ENCODE data around the gene RERG. TPM values are rescaled to one million over a fixed set of nuclear protein-coding genes. Genes with fewer than 3 reads are reported as not detected.
A peak's percentile ranks its signal among the peaks of the same experiment; 100 is the strongest.
"Not testable (repeated sequence)": the region's sequence is repeated elsewhere in the genome, so short reads cannot be mapped to it uniquely, and the experiment has no call there.

RERG gene
- total RNA-seq, 1 experiment from 2014 or later, result not detected

DNA sequence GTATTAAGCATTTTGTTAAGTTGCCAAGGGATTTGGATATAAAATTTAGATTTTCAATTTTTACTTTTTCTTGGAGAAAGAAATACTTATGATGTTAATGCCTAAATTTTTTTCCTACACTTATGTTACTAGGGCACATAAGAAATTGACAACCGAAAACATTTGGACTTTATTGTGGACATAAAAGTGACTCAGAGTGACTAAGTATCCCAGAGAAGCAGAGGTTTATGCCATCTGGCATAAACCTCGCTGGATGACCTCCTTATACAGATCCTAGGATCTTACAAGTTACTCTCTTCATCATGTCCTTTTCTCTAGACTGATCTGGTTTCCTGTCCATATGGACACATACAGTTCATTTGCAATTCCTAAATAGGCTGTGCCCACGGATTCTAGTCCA is 89.8 kb downstream of the RERG start:
- peak; percentile 65 for DNase-seq

DNA sequence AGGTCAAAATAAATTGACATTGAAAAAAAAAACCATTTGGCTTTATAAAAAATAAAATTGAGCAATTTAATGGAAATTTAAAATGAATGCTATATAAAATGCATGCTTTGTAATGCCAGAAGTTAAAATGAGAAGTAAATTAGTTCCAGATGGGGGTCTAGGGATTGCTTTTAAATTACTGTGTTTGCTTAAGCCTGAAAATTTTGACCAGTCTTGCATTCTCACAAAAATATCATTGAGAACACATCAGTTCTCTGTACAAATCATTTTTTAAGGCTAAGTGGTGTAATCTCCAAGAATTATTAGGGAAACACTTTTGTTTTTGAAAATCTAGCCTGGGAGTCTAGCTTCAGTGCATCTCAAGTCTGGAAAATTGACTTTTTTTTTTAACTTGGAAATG is 90.7 kb downstream of the RERG start:
- Histone ChIP-seq H3K9me3 (no peaks in the 10 kb centered on the region), H3K4me3 (no peak overlapping the region), H3K36me3 (no peaks in the 10 kb centered on the region), H3K27me3 (no peaks in the 10 kb centered on the region)
- DNase-seq, result no peak

More for the DNA sequence above, 89.8 kb downstream of the RERG start:
- H3K36me3 ChIP-seq, result no peaks in the 10 kb centered on the region
- no peaks in the 10 kb centered on the region for H3K27me3 ChIP-seq
- H3K9me3 ChIP-seq, result no peaks in the 10 kb centered on the region
- H3K4me3 ChIP-seq, result no peak overlapping the region

DNA sequence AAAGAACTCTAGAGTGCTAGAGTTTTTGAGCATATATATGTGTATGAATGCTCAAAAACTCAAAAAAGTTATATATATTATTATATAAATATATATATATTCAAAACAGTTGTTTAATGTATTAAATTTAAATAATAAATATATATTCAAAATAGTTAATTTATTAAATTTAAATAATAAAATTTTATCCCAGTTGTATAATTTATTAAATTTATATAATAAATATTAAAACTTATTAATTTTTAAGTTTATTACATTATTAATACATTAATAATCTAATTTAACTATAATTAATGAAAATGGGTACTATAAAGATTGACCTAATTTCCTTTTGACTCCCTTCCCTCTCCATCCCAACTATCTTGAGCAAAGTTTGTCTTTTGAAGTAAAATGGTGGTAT is 97.8 kb downstream of the RERG start:
- H3K9me3 ChIP-seq, result no peaks in the 10 kb centered on the region
- no peak overlapping the region for H3K4me3 ChIP-seq

DNA sequence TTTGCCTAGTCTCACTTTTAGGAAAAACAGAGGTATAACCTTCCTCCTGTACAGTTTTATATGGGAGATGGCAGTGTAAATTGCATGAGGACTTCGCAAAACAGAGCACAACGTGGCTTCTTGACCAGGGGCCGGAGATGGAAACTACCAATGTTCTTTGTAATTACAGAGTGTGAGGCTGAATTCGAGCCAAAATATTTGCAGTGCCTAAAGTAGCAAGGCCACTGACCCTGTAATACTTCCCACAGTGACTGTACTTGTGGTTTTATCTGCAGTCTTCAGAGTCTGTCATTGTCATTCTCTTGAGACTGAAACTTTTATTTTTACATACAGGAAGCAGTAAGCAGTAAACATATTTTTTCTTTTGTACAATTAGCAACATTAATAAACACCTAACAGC is 98.9 kb downstream of the RERG start:
- Histone ChIP-seq H3K36me3 (no peaks in the 10 kb centered on the region), H3K9me3 (no peaks in the 10 kb centered on the region), H3K4me3 (no peak overlapping the region), H3K27me3 (no peaks in the 10 kb centered on the region)
- DNase-seq, result no peak

More for the DNA sequence above, 97.8 kb downstream of the RERG start:
- no peak for DNase-seq
- H3K27me3 ChIP-seq, result no peaks in the 10 kb centered on the region
- H3K36me3 ChIP-seq, result no peaks in the 10 kb centered on the region

DNA sequence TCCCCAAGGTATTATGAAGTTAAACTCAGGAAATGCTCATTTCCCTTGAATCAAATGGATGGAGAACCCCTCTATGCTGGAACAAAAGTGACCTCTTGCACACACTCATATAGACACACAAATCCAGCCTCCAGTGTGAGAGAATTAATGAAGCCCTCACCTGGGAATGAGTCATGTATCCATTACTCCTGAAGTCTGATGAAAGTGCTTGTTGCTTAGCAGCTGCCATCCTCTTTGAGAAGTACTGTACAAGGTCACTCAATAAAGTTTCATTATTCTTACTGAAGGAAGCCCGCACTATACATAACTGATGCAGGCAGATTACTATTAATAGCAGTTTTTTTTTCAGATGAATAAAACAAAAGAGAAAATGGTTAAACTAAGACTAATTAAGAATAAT is 102.3 kb downstream of the RERG start:
- Histone ChIP-seq H3K27me3 (no peaks in the 10 kb centered on the region), H3K9me3 (no peaks in the 10 kb centered on the region), H3K36me3 (no peaks in the 10 kb centered on the region), H3K4me3 (no peak overlapping the region)
- DNase-seq, result no peak

DNA sequence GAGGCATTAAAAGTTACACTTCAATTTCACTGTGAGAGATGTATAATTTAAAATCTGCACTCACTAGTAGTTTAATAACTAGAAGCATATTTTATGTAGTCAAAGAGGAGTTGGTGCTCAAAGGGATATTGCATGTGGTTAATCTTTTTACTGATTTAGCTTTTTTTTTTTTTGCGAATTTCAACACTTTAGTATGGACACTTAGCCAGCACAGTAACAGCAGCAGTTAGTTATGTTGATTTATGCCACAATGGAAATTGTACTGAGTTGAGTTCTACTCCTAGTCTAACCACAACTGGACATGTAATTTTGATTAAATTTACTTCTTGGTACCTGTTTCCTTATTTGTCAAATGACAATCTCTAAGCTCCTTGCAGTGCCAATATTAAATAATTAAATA is 104.2 kb downstream of the RERG start:
- H3K9me3 ChIP-seq, result no peaks in the 10 kb centered on the region
- H3K27me3 ChIP-seq, result no peaks in the 10 kb centered on the region
- no peaks in the 10 kb centered on the region for H3K36me3 ChIP-seq
- DNase-seq, result no peak
- no peak overlapping the region for H3K4me3 ChIP-seq

DNA sequence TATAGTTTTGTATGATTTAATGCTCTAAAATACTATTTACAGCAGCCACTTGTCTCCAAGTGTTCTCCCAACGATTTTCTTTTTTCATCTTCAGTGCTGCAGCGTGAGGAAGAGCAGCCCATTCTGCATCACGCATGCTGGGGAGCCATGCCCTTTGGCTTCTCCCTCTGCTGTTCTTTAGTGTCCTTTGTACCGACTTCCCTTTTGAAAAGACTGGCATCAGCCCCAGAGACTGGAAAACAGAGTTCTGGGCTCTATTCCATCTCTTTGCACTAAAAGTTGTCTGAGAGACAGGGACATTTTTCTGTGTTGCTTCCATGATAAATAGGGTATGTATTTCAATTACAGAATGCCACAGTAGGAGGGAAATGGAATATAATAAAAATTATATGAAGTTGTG is 105.1 kb downstream of the RERG start:
- Histone ChIP-seq H3K9me3 (no peaks in the 10 kb centered on the region), H3K27me3 (no peaks in the 10 kb centered on the region), H3K36me3 (no peaks in the 10 kb centered on the region), H3K4me3 (no peak overlapping the region)
- peak; percentile 2 for DNase-seq

DNA sequence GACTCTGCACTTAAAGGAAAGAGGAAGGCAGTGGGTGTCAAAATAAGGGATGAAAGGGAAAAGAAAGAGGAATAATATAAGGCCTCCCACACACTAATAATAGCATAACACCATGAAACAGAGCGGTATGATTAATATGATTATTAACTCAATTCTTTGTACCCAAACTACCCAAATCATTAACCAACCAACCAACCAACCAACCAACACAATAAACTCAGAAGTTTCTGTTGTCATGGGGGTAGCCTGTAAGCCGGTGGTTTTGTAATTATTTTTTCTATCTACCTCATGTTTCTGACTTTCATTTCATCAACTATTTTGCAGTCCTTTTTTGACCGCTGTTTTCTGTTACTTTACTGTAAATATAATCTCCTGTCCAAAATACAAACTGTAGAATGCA is 105.8 kb downstream of the RERG start:
- Histone ChIP-seq H3K36me3 (no peaks in the 10 kb centered on the region), H3K9me3 (no peaks in the 10 kb centered on the region), H3K27me3 (no peaks in the 10 kb centered on the region), H3K4me3 (no peak overlapping the region)
- no peak for DNase-seq

DNA sequence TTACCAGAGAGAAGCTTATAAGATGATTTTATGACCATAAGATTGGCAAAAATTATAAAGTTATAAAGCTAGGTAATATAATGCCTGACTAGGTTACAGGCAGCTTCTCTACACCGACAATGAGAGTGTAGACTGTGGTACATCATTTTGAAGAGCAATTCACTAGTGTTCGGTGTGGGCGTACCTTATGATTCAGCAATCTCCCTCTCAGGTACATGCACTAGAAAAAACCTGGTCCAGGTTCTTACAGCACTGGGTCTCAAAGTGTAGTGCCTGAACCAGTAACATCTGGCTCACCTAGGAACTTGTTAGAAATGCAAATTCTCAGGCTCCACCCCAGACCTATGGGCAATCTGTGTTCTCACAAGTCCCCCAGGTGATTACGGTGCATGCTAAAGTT is 106.7 kb downstream of the RERG start:
- no peaks in the 10 kb centered on the region for H3K27me3 ChIP-seq

DNA sequence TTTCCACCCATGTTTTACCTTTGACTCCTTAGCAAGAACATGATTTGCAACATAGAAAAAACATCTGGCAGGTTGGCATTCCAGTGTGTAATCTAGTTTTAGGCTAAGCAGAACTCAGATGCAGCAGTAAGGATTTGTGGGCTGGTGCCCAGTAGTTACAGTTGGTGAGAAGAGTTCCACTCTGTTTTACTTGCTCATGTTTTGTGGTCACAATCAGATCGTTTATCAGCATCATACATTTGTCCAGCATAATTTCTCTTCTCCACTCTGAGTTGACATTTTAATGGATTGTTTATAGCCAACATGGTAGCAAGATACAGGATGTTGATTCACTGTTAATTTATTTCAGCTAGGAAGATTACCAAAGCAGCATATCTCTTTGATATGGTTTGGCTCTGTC is 128.4 kb downstream of the RERG start:
- H3K27me3 ChIP-seq, result no peaks in the 10 kb centered on the region
- no peaks in the 10 kb centered on the region for H3K36me3 ChIP-seq
- H3K4me3 ChIP-seq, result no peak overlapping the region
- no peak for DNase-seq
- no peaks in the 10 kb centered on the region for H3K9me3 ChIP-seq

More for the DNA sequence above, 106.7 kb downstream of the RERG start:
- DNase-seq, result no peak
- Histone ChIP-seq H3K9me3 (no peaks in the 10 kb centered on the region), H3K36me3 (no peaks in the 10 kb centered on the region), H3K4me3 (no peak overlapping the region)

DNA sequence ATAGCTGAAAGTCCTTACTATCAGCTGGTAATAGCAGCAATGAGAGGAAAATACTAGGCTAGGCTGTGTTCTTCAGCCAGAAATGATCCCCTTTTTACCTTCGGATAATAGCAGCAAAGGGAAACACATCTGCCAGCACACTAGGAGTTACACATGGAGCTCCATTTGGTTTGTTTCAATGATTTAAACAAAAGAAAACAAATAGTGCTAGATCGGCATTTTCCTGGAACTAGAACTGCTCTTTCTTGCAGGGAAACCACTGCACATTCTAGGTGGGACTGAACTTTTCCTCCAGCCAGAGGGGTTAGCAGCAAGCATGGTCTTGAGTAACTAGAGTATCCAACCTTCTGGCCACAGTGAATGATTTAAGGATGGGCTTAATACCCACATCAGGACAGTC is 130.8 kb downstream of the RERG start:
- H3K4me3 ChIP-seq, result no peak overlapping the region
- H3K27me3 ChIP-seq, result no peaks in the 10 kb centered on the region
- no peaks in the 10 kb centered on the region for H3K36me3 ChIP-seq
- H3K9me3 ChIP-seq, result no peaks in the 10 kb centered on the region
- DNase-seq, result no peak

DNA sequence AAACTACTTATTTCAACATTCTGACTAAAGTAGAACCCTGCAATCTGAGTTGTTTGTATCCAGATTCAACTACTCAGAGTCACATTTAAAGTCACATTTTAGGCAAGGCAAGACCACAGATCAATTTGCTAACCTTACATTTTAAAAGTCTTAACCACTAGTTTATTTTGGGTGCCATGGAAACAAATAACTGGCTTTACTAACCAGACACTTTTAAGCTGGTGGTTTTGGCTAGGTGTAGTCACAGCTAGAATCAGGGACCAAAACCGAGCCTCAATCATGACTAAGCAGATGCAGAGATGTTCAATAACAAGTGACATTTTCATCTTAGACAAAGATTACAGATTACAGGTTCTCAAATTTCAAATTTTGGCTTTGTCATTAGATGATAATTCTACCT is 133.1 kb downstream of the RERG start:
- no peak for DNase-seq
- Histone ChIP-seq H3K9me3 (no peaks in the 10 kb centered on the region), H3K4me3 (no peak overlapping the region), H3K36me3 (no peaks in the 10 kb centered on the region), H3K27me3 (no peaks in the 10 kb centered on the region)

DNA sequence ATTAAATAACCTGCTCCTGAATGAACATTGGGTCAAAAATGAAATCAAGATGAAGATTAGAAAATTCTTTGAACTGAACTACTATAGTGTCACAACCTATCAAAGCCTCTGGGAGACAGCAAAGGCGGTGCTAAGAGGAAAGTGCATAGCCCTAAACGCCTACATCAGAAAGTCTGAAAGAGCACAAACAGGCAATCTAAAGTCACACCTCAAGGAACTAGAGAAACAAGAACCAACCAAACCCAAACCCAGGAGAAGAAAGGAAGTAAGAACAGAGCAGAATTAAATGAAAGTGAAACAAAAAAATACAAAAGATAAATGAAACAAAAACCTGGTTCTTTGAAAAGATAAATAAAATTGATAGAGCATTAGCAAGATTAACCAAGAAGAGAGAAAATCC is 143.5 kb downstream of the RERG start:
- not testable (repeated sequence) for H3K4me3 ChIP-seq, DNase-seq, H3K36me3 ChIP-seq, H3K27me3 ChIP-seq, H3K9me3 ChIP-seq

DNA sequence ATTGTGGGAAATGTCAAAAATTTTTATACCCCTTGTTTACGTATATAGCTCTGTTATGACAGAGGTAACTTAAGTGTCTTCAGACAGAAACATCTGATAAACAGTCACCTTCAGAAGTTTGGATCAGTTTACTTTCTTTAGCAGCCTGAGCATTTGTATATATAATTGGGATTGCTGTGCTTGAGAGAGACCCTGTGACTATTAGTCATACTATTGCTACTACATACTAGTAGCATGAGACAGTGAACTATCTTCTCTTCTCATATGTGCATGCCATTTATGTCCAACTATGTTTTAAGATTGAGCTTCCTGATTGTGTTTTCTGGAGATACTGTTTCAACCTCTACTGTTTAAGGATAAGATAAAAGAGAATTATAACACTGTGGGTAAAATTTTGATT is 146.9 kb downstream of the RERG start:
- Histone ChIP-seq H3K9me3 (no peaks in the 10 kb centered on the region), H3K36me3 (no peaks in the 10 kb centered on the region), H3K27me3 (no peaks in the 10 kb centered on the region; the same call in 1 of the 2 replicates), H3K4me3 (no peak overlapping the region)
- DNase-seq, result no peak

DNA sequence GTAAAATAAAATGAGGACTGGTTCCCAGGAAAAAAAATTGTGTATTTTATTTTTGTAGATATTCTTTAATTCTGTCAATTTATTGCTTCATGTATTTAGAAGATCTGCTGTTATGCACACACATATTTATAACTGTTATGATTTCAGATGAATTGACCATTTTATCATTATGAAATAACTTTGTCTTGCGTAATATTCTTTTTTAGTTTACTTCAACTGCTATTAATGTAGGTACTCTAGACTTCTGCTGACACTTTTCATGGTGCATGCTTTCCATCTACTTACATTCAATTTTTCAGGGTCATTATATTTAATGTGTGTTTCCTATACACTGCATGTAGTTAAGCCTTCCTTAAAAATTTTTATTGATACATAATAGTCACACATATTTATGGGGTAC is 162.1 kb downstream of the RERG start:
- Histone ChIP-seq H3K27me3 (peaks cover 3% of the 10 kb centered on the region; the same call in 1 of the 2 replicates), H3K36me3 (no peaks in the 10 kb centered on the region), H3K4me3 (no peak overlapping the region), H3K9me3 (no peaks in the 10 kb centered on the region)
- no peak for DNase-seq

Other genes with a start within 250 kb of the RERG start
- gene PDE6H, start 248.4 kb downstream of the RERG start, total RNA-seq (2014; rRNA removed; shearing (Covaris generic); ENCODE audit: low replicate concordance), result not detected in 2 replicates
- 0.15 and 1.3 TPM in 2 replicates for gene PTPRO, start 101.1 kb upstream of the RERG start, total RNA-seq (2014; rRNA removed; shearing (Covaris generic); ENCODE audit: low replicate concordance)